Activated CD8-positive, alpha-beta memory T cell treated with anti-CD3 and anti-CD28 coated beads, Interleukin-2, amount 50 U/mL, for 1 hour (primary cell): ENCODE measurements around the gene C14orf119.

Experiments
- DNase-seq: peaks from one replicate; pipeline ENCODE4 v3.0.0-alpha.2; 2020; ENCODE audit errors: extremely low read depth

The C14orf119 gene

DNA sequence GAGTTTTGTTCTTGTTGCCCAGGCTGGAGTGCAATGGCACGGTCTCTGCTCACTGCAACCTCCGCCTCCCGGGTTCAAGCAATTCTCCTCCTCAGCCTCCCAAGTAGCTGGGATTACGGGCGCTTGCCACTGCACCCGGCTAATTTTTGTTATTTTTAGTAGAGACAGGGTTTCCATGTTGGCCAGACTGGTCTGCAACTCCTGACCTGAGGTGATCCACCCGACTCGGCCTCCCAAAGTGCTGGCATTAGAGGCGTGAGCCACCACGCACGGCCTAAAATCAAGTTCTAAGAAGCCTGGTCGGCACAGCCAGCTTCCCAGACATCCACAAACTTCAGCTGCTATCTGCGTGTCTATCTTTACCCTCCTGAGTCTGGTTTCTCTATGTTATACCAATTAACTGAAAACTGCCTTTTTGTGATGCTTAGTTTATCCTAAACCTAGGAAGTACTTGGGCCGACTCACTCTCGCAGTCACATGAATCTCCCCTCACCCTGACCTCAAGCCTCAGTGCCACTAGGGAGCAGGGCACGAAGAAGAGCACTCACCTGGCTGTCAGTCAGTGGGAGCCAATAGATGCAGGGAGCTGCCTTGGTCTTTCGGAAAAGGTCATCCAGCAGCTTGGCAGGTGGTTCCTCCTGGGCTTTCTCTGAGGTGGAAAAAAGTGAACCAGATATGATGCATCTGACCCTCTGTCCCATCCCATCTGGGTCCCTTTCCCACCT, 34.6 kb upstream of the C14orf119 start:
- no peak for DNase-seq

DNA sequence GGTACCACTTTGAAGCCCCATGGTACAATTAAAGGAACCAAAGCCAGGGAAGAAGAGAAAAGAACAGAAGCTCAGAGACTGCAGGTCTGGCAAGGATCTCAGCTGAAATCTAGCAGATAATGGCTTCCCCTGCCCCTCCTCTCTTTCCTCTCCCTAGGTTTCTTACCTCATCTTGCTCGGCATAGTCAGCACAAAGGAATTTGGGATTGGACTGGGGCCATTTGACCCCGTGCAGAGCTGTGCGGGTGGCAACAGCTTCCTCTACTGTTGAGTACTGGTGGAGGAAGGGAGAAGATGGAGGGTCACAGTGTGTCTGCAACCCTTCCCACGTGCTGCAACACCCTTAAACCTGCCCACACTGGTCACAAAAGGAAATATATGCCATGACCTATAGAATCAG, 33.3 kb upstream of the C14orf119 start:
- no peak for DNase-seq

DNA sequence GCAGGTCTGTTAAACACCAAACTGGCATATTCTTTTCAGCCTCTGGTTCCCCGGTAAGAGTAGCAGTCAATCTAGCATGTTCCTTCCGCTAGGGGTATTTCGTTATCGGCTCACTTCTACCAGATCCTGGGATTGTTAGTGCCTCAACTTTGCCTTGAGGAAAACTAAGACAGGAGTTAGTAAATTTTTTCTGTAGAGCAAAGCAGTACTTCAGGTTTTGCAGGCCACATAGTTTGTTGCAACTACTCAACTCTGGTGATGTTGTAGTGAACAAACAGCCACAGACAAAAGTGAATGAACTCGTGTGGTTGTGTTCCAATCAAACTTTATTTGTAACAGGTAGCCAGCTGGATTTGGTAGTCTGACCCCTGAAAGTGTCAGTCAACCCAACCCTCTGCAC, 31.7 kb upstream of the C14orf119 start:
- no peak for DNase-seq

DNA sequence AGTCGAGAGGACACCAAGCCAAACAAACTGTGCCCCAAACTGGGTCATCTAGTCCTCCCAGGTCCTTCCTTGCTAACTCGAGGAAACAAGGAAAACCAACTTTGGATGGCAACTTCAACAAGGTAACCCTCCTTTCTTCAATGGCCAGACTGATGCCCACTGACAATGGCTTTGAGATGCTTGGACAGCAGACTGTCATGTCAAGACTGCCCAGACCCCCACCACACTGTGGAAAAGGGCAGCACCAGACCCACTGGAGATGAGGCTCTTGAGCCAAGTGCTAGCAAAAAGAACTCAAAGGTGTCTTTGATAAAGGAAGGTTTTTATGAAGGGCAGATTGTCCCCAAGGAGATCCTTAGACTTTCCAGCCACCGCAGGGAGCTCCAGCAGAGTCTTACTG, 28.9 kb upstream of the C14orf119 start:
- no peak for DNase-seq

DNA sequence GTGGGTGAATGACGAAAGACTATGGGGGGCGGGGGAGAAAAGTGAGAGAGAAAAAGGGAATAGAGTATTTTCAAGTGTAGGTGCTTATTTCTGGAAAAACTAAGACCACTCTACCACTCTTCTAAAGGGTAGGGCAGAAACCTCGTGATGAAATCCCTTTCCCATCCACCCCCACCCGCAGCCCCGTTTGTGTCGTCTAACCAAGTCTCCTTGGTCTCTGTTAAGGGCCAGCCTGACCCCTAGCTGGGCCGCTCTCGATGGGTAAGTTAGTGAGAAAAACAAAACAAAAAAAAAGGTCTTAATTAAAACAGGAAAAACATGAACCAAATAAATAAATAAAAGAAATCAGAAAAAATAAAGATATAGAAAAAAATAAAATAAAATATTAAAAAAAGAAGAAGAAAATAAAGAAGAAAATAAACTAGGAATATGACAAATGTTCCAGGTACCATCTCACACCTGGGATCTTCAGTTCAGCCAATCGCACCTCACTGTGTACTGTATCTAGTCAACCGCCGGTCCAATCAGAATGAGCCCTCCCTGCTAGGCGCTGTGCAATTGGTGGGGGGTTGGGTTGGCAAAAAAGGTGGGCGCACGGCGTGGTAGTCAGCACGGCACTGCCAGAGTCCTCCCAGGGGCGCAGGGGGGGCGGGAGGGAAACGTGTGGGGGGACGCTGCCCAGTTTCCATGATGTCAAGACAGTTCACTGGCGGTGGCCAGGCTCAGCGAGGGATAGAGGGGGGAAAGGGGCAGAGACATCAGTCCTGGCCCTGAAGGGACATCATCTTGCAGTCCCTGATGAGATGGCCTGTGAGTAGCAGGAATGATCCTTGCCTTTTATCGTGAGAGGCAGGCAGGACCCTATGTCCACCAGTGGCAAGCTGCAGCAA, 28.2 kb upstream of the C14orf119 start:
- no peak for DNase-seq

DNA sequence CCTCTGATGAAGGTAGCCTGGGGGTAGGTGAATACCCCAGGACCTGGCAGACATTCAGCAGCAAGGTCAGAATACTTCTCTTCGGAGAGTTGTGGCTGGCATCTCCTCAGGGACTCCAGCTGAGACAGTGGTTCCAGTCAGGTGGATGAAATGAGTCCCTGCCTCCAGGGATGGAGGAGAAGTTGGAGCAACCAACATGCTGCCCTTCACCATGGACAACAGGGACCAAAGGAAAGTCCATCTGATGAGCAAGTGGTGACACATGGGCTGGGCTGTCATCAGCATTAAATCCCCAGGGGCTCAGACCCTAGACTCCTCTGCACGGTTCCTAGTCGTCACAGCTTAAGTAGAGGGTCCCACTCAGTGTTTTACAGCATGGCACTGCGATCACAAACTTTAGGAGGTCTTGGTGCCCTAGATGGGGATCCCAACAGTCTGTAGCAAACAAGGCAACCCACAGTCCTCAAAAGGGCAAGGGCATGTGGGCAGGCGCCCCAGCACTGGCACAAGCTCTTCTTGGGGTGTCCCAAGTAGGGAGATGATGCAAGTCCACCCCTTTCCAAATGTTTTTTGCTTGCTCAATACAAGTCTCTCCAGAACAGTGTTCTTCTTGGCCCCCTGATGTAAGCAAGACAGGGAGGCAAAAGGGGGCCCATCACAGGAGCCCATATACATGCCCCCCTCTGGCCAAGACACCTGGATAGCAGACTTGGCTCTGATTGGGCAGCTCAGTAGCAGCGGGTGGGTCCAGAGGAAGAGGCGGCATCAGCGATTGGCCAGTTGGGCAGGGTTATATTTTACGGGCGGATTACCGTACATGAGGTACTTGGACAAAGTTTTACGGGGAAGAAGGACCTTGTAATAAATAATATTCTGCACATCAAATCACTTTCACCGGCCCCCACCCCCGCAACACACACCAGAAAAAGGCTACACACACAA, 27.2 kb upstream of the C14orf119 start:
- DNase-seq = no peak

DNA sequence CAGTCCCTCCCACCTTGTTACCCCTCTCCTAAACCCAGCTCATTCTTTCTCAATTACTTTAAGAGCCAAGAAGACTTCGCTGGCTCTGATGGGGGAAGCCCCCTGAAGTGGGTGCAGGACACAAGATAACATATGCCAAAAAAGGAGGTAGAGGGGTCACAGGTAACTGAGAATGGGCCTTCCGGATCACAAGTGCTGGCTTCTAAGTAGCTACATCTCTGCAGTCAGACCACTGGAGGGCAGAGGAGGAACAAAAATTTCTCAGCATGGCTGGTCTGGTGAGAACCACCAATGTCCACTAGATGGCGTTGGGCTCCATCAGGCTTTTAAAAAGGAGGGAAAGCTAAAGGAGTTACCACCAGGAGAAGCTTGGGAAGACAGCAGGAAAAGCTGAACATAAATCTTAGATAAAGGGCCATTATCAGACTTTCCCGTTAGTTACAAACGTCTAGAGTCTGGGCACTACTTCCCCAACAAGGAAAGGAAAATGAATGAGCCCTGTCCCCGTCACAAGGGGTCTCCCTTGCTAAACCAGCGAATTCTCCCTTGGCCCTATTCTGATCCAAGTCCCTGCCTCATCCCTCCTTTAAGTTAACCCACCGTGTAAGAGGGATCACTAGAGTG, 26.4 kb upstream of the C14orf119 start:
- peak; percentile 43 for DNase-seq

DNA sequence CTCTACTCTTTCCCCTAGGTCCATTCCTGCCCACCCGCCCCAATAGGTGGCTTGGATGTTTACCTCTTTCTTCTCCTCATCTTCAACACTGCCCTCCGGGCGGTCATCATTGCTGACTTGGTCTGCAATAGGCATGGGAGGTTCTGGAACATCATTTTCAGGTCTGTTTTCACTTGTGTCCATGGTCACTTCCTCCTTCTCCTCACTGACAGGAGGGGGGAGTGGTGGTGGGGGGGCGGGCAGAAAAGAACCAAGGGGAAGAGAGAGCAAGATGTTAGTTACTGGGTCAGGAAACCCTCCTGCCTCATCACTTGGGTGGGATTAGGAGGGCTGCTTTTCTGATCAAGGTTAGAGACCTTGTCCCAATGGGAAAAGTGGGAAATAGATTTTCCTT, 25.9 kb upstream of the C14orf119 start:
- DNase-seq = no peak

DNA sequence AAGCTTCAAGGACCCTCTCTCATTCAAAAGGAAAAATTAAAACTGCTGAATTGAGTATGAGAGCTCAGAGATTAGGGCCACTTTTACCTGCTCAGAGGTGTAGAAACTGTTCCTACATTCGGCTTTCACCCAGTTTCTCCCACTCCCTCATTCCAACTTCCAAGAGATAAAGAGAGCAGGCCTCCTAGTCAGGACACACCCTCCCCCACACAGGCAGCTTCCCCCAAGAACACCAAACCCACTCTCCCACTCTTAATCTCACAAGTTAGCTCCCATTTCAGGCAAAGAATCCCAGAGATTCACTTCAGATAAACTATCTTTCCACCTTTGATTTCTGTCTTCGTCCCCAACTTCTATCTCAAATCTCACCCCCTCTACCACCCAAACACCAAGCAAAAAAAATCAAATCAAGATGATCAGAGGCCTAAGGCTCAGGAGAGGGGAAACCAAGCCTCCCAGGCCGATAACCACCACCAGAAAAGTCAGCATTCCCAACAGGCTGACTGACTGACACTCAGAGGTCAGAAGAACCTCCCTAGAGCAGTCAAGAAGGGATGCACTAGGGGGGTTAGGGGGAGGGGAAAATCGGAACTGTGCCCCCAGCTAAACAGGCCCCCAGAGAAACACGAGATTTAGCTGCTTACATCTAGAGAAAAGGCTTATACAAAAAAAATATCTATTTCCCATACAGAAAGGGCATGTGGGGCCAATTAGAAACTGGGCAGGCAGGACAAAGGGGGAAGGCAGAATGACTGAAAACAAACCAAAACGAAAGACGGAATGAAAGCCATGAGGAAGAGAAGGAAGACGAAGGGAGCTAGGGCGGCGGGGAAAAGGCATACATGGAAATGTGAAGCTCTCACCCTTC, 24.8 kb upstream of the C14orf119 start:
- no peak for DNase-seq

DNA sequence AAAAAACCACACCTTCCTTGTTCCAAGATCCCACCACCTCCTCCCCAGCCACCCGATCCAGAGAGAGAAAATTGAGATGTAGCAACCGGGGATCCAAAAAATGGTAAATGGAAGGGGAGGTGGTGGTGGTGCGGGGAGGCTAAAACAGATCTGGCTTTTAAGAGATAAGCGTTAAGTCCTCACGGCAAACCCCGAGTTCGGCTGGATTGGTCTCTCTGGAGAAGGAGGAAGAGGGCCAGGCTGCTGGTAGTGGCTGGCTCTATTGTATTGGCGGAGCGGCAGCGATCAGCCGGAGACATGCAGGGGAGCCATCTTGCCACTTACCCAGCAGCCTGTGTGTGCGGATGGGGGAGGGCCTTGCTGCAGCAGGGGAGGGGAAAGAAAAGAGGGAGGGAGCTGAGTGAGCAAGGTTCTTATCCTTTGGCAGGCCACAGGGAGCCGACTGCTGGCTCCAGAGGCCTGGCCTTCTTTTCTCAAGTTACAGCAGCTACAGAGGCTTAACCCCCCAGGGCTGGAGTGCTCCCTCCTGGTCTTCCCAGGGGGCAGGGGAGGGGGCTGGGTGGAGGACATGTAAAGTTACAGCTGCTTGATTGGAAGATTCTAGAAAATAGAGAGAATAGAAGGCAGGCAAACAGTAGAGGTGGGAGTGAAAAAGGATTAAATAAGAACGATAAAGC, 23.9 kb upstream of the C14orf119 start:
- peak; percentile 43 for DNase-seq

DNA sequence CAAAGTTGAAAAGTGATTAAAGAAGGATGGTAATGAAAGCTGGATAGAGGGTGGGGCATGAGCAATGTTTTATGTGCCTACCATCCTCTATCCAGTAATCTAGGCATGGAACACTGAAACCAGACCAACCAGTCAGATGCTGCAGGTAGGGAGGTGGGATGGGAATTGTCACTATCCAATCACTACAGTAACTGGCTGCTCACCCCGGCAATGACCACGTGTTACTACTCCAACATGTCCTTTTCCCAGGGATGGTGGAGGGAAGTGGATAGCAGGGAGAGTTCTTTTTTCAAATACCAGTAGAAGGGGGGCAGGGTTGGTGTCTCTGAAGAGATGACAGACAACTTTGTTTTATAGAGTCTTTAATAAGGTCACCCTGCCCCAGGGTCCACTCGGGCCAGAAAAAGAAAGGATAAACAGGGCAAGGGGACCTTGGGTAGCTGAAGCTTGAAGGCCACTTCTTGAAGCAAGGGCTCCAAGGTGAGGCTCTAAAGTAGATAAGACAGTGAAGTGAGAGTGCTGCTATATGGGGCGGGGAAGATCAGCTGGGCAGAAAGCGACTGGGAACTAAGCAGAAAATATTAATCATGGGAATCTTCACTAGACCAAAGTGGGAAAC, 23.3 kb upstream of the C14orf119 start:
- DNase-seq = no peak

DNA sequence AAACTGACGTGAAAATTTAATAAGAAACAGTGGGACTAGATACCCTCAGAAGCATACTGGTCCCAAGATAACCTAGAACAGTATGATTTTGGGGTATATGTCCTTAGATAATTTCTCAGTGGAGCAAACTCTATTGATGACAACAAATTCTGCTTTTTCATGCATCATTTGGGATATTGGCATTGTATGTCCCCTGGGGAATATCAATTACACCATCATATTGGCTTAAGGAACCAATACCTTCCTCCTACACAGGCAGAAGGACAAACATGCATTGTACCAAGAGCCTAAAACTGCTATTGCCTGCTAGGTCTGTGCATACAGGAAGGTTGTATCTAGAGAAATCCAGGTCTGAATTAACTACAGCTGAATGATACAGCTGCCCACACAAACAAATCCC, 20.4 kb upstream of the C14orf119 start:
- DNase-seq = no peak

DNA sequence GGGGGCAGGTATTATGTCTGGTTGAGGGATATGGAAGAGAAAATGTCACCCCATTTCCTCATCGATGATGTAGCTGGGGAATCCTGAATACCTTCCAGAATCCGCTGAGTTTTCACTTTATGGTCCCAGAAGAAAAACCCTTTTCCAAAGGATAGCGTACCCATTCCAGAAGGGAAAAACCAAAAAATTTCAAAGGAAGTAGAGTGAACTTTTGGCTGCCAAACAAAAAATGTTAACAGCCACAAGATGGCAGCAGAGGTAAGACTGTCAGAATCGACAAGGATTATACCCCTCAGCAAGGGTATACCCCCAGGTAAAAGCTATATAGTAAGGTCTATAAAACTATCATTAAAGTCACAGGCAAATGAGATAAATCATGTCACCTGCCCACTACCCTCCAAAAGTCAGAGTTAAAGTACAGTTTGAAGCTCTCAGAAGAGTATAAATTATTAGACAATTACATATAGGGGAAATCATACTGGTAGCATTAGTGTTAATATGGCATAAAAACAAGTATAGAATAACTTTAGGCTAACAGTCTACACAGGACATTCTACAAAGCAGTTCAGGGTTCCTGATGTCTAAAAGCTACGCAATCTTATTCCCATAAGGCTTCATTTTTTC, 18.4 kb upstream of the C14orf119 start:
- DNase-seq = no peak

DNA sequence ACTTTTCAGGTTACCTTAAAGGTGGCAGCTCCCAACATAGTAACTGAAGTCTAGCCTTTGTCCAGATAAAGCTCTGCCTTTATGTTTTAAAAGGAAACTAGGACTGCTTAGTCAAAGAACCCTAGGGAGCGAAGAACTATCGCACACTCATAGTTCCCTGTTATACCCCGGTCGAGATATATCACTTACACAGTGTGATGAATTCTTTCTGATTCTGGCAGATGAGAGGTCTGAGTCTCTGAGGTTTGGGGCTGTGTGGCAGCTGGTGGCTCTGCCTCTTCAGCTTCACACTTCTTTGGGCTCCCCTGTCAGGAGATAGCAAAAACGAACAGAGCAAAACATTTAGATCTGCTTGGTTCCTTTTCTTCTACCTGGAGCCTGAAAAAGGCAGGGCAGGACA, 17.3 kb upstream of the C14orf119 start:
- DNase-seq = no peak

DNA sequence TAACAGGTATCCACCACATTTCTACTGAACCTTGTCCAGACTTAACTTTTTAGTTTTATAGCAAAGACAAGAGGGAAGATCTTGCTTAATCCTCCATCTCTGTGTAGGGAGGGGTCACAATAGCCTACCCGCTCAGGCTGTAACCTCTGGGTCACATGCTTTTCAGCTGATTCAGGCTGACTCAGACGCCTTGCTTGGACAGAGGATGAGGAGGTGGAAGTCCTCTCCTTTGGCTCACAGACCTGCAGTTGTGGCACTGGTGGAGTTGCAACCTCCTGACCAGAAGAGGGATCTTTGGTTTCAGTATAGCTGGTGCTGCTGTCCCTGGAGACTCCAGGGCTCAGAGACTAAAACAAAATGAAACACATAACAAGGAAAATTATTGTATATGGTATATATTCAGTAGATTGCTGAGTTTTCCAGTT, 16.6 kb upstream of the C14orf119 start:
- no peak for DNase-seq

DNA sequence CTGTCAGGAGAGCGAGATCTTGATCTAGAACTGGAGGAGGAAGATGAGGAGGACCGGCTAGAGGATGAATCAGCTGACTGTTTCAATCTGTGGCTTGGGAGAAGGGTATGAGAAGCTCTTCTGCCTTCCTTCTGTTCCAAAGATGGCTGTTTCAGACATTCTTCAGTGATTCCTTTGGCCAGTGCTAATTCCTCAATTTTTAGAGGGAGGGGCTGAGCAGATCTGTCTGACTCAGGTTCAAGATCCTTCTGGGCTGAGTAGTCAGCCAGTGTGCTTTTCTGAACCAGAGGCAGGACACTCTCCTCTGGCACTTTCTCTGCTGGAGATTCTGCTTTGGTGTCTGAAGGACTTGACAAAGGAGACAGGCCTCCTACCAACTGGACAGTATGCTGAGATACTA, 15.6 kb upstream of the C14orf119 start:
- no peak for DNase-seq

DNA sequence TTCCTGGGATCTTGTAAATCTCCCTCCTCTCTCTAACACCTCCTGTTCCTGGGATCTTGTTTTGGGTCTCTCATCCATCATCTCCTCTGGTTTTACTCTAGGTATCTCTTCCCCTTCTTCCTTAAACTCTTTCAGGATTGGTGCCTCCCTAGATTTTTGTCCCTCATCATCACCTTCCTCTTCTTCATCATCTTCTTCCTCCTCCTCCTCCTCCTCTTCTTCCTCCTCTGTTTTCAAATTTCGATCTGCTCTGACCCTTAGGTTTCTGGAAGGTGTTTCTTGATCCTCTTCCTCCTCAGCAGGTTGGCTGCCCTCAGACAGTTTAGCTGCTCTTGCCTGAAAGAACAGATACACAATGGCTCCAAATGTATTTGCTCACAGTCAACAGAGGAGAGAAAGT, 14.8 kb upstream of the C14orf119 start:
- no peak for DNase-seq

DNA sequence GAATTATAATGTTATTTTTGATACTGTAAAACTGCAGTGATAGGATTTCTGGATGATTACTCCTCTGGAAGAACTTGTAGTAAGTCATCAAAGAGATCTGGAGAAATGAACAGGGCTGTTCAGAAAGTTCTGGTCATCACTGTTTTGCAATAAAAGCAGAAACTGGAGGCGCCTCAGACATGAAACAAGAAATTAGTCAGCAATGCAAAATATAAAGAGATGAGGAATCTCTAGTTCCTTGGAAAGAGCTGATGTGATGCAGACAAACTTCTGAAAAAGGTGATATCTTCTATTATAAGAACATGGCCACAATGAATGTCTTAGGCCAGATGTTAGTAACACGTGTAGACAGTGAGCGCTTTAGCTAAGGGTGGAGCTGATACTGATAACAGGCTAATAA, 9.8 kb upstream of the C14orf119 start:
- no peak for DNase-seq

DNA sequence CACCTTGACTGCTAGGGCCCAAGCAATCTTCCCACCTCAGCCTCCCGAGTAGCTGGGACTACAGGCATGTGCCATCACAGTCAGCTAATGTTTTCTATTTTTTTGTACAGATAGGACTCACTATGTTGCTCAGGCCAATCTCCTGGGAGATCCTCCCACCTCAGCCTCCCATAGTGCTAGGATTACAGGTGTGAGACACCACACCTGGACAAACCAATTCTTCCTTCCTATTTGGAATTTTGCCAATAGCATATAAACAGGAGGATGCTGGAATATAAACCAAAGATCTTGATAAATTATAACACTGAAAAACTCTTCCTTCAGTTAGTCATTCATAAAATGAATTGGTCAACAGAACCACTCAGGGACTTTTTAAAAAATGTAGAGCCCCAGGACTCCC, 8.7 kb upstream of the C14orf119 start:
- no peak for DNase-seq
